DMS114 treated with DMSO at 0.1 percent for 48 hours (cell line): ENCODE data around the gene INPP5K.
A peak's percentile ranks its signal among the peaks of the same experiment; 100 is the strongest.
"Not testable (repeated sequence)": the region's sequence is repeated elsewhere in the genome, so short reads cannot be mapped to it uniquely, and the experiment has no call there.

Experiments
- DNase-seq: peaks from one replicate; lab custom pipeline; 2025; ENCODE audit not compliant: unreplicated experiment; lab: John Stamatoyannopoulos, UW

INPP5K gene

DNA sequence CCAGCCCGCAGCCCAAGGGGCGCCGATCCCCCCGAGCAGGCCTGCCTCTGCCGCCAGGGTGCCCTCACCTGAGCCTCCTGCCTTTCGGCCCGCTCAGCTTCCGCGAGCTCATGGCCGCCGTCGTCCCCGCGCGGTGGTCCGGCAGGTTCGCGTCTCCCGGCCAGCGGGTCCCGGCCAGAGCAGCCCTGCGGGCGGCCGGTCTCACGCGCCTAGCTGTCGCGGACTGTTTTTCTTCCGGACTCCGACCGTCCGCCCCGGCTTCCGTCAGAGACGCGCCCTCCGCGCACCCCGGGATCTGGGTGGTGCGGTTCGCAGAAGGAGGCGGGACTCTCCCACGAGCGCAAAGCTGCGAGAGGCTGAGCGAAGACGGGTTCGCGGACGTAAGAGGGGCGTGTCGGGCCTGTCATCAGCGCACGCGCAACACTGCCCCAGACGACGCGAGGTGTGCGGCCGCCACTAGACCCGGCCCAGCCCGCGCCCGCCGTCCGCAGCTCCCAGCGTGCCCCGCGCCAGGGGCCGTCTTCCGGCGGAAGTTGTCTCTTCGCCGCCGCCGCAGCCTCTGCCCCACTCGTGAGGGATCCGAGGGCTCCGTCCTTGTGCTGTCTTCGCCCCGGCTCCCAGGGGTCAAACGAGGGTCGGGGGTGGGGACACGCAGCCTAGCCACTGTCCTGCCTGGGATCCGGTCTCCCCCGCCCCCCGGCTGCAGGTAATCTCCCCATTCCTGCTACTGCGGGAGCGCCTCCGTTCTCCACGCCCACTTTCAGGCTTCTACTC is at the start of gene INPP5K:
TSS of gene INPP5K (minus strand) at position 225 of the 774 bp plus-strand sequence. CDS start at position 112, 113 bp downstream.
- DNase-seq, result peak; percentile 93

DNA sequence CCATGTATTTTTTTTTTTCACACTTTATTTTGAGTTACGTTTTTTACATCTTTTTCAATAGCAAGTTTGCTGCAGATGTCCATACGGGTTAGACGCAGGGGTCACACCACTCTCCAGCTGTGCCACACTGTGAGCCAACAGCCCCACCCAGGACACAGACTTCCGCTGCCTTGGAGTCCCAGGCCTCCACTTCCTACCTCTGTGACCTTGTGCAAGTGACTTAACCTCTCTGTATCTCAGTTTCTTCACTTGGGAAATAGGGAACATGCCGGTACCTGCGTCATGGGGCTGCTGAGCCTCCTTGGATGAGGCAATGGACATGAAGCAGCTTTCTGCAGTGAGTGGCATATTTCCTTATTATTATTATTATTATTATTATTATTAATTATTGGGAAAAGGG is 49.5 kb upstream of the INPP5K start:
- DNase-seq, result no peak

GRCh38 chr17:1563786-1564613 is 47.6 kb upstream of the INPP5K start:
- DNase-seq, result no peak

- not testable (repeated sequence) for DNase-seq
Measured at GRCh38 chr17:1563471-1563785, 47.0 kb upstream of the INPP5K start.

DNA sequence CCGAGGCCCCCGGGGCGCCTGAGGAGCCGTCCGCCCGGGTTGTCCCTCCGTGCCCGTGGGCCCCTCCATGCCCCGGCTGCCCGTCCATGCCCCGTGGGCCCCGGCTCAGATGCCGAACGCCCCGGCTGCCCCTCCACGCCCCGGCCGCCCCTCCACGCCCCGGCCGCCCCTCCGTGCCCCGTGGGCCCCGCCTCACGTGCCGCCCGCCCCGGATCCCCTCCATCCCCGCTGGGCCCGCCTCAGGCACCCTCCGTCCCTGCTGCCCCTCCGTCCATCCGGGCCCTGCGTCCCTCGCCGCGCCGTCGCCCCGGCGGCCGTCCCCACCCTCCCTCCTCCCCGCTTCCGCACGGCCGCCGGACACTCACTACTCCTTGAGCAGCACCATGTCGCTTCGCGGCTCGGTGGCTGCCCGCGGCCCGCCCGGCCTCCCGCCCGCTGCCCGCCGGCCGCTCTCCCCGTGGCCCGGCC is 45.8 kb upstream of the INPP5K start:
- DNase-seq, result no peak

GRCh38 chr17:1561420-1562175 is 45.2 kb upstream of the INPP5K start:
- DNase-seq, result no peak

- DNase-seq, result no peak
Measured at GRCh38 chr17:1560858-1561355, 44.5 kb upstream of the INPP5K start.

GRCh38 chr17:1560101-1560857 is 43.9 kb upstream of the INPP5K start:
- DNase-seq, result no peak

GRCh38 chr17:1559047-1560043 is 42.9 kb upstream of the INPP5K start:
- DNase-seq, result no peak

DNA sequence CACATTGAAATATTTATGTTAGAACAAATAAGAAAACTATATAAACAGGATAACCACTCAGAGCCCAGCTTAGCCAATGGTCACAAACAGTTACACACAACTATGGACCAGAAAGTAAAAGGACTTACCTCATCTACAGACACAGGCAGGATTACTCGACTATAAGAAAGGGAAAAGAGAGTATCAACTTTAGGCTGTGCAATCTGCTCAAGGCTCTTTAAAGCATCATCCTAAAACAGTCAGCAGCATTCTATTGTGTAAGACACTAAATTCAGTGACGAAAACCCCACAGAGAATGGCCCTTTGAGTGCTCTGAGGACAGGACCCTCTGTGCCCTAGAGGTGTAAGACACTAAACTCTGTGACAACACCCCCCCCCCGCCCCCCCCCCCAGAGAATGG is 42.0 kb upstream of the INPP5K start:
- DNase-seq, result no peak

DNA sequence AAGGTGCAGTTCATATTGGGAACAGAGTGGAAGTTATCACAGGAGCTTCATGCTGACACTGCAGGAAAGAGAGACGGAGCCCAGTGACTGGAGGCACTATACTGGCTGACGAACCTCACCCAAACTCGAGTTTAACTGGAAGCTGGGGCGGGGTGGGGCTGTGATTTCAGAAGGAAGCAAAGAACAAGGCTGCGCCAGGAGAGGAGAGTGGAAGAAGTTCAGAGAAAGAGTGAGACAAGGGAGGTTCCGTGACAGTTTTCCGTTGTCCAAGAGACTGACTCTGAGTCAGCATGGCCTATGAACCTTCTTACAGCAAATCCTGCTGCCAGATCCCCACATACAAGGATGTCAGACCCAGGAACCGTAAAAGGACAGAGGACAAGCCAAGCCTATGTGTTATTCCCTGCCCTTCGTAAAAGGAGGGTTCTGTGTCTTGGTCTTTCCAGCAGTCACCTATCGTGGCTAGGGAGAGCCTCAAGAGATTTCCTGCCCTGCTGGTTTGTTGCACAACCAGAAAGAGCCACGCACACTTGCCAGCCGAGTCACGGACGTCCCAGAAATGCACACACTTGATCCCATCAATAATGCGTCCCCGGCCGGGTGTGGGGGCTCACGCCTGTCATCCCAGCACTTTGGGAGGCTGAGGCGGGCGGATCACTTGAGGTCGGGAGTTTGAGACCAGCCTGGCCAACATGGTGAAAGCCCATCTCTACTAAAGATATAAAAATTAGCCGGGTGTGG is 41.1 kb upstream of the INPP5K start:
- DNase-seq, result no peak

DNA sequence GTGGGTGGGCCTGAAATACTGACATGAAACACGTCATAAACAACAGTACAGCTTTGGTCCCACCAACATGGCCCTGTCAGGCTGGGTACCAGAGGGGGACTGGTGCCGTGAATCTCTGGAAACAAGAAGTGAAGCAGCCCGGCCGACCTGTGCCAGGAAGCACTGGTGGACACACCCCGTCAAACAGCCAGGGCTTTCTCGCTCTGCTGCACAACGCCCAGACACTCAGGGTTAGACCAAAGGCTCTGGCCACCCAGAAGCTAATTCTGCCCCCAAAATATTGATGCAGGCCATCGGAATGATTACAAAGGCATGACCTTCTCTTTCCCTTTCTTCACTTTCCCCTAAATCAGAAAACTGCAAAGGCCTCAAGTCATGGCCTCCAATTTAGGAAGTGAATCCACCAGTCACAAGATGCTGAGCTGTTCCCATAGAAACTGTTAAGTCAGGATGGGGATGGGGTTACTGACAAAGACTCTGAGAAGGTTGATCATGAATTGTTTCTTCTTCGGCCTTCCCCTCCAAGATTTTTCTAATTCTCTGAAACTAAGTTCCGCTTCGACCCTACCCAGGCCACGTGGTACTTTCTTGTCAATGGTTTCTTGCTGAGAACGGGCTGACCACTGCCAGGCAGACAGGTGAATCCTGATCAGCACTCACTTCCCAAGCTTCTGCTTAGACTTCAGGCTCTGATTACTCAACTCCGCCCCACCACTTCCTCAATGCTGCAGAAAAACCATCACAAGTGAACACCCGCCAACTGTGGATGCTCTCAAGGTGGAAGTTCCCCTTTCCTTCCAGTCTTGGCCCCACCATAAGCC is 39.4 kb upstream of the INPP5K start:
- no peak for DNase-seq

DNA sequence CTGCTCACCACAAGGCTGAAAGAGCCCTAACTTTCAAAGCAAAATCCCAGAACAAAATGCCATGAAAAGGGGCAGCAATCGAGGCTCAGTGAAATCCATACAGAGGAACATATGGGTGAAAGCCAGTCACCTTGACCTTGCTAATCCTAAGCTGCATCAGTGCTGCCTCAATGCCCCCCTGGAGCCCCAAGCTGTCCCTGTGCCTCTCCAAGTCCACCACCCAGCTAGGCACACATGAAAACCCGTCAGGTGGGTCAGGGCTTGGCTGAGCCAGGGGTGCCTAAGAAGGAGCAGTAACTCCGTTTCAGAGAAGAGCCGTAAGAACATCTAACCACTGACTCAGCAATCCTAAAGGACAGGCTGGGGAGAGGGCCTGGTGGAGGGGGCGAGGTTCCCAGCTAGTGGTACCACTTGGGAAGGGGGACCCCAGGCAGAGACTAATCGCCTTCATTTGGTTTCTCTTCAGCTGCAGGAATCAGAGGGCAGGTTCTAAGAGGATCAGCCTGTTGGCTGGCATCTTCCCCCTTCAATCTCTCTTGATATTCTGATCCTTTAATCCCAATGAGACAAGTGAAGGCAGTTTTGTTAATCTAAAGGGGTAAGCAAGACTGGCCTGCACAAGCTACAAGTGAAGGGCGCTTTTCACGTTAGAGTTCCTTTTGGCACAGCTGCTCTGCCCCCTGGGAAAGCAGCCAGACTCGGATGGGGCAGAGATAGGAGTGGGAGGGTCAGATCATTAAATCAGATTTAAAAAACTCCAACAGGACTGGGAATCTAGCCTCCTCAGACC is 38.5 kb upstream of the INPP5K start:
- DNase-seq, result no peak

- no peak for DNase-seq
Measured at GRCh38 chr17:1553354-1554266, 37.2 kb upstream of the INPP5K start.

DNA sequence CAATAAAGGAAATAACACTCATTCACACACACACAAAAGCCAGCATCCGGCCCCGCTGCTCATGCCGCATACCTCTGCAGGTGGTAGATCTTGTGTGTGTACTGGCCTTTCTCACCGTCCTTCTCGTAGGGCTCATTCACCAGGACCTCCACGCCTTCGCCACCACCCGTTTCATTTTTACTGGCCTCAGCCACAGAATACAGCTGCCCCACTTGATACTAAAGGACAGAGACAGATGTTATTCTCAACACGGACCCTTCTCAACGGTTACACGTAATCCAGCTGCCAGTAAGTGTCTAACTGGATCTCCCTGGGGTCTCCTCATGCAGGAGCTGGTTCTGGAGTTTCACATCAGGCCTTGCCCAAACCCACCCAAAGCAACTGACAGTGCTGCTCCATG is 36.5 kb upstream of the INPP5K start:
- no peak for DNase-seq

GRCh38 chr17:1551741-1552140 is 35.3 kb upstream of the INPP5K start:
- DNase-seq, result no peak
